HG03460 (cell line): ENCODE measurements around the gene SPC25.
"Not testable (repeated sequence)": the region's sequence is repeated elsewhere in the genome, so short reads cannot be mapped to it uniquely, and the experiment has no call there.

ENCODE experiments used
- ATAC-seq: cut with Tn5 transposase; IDR thresholded peaks from one replicate; pipeline ENCODE4 v1.9.1; 2021; ENCODE audit not compliant: unreplicated experiment

Gene SPC25

GRCh38 chr2:168904358-168904757, 14.1 kb upstream of the SPC25 start:
- ATAC-seq = no peak

DNA sequence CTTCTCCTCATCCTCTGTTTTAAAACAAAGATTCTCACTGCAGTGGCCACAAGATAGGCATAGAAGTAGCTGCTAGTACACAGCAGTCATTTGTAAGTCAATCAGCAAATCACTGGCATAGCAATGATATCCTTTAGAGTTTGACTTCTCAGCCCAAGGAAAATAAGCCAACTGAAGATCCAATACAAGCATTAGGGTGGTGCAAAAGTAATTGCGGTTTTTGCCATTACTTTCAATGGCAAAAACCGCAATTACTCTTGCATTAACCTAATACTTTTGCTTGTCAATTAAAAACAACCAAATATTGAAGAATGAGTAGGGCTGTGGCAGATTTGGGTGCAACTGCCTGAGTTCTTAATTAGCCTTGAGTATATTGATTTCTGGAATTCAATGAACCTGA, 13.7 kb upstream of the SPC25 start:
- no peak for ATAC-seq

DNA sequence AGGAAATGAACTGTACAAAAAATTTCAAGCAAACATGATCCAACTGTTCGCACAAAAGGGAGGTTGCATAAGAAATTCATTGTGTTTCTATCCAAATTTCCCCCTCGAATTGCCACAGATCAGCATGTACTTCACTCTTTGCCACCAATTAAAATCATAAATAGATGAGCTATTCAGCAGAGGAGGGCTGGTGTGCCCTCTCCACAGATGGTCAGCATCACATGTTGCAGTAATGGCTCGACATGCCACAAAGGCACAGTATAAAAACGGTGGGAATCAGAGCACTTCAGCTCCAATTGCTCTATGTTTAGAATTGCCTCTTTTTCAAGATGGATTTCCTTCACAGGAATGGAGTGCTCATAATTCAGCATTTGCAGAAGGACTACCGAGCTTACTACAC, 10.8 kb upstream of the SPC25 start, which contains the start of gene G6PC2:
TSS of gene G6PC2 (plus strand) at position 289 of the 400 bp plus-strand sequence. CDS start at position 330, 41 bp downstream.
- ATAC-seq = no peak

GRCh38 chr2:168897449-168897848, 7.2 kb upstream of the SPC25 start:
- no peak for ATAC-seq

GRCh38 chr2:168896783-168897182, 6.6 kb upstream of the SPC25 start:
- ATAC-seq = no peak

DNA sequence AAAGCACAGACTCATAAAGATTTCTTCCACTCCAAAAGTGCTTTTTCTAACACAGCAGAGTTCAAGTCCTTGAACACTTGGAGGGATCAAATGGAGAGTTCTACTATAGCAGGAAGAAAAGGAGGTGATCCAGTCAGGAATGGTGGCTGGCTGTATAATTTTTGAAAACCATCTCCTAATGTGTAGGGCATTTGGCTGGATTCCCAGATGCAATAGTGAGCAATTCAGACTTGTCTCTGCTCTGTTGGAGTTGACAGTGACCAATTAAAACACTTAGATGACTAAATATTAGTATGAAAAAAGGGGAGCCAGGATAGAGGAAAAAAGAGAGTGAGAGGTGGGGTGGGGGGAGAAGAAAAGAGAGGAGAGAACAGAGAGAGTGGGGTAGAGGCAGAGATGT, 5.5 kb upstream of the SPC25 start:
- no peak for ATAC-seq

- no peak for ATAC-seq
These were observed 4.5 kb upstream of the SPC25 start for GRCh38 chr2:168894720-168895119.

DNA sequence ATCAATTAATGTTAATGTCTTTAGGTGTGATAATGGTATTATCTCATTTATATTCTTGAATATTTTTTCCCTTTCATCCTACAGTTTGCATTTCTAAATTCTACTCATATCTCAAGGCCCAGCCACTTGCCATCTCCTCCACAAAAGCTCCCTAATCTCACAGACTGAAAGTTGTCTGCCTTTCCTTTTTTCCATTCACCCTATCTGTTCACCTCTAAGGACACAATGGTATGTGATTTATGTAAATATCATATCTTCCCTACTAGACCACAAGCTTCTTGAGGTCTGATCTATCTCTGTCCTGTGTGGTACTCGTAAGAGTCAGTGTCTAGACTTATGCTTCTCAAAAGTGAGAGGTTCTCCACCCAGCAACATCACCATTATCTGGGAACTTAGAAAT, 3.9 kb upstream of the SPC25 start:
- ATAC-seq = no peak

GRCh38 chr2:168892327-168892726, 2.1 kb upstream of the SPC25 start:
- no peak for ATAC-seq

DNA sequence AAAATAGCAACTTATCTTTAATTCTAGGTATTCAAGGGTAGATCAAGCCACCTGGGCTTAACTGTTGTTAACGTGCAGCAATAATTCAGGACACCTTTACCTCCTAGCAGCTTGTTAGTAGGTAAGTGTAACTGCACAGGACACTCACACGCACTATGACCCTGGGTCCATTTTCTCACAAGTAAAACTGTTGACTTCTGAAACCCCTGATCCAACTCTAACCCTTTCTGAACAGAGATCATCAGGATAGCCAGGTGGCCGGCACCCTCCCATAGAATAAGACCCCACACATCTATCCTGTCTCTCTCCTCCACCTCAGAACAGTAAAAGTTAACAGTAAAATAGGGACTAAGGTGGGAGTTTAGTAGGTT, 610 bp downstream of the SPC25 start:
- ATAC-seq = no peak

DNA sequence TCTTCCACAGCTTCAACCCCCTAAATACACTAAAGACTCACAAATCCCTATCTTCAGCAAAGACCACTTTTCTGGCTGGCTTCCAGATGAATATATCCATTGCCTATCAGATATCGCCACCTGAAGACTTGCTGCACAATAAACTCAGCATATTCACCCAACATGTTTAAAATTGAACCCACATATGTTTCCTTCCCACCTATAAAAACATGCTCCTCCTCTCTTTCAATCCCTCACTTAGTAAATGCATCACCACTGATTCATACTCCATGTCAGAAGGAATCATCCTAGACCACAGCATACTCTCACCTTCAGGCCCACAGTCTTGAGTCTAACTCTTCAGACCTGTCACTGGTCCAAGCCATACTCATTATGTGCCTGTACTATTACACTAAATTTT, 5.3 kb downstream of the SPC25 start:
- no peak for ATAC-seq

DNA sequence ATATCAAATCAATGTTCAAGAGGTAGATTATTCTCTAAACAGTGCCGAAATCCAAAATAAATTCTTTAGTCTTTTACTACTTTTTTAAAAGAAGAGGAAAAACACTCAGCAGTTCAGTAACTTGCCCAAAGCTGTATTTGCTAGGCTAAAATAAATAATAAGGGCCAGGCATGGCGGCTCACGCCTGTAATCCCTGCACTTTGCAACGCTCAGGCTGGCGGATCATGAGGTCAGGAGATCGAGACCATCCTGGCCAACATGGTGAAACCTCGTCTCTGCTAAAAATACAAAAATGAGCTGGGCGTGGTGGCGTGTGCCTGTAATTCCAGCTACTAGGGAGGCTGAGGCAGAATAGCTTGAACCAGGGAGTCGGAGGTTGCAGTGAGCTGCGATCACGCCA, 8.1 kb downstream of the SPC25 start:
- not testable (repeated sequence) for ATAC-seq

DNA sequence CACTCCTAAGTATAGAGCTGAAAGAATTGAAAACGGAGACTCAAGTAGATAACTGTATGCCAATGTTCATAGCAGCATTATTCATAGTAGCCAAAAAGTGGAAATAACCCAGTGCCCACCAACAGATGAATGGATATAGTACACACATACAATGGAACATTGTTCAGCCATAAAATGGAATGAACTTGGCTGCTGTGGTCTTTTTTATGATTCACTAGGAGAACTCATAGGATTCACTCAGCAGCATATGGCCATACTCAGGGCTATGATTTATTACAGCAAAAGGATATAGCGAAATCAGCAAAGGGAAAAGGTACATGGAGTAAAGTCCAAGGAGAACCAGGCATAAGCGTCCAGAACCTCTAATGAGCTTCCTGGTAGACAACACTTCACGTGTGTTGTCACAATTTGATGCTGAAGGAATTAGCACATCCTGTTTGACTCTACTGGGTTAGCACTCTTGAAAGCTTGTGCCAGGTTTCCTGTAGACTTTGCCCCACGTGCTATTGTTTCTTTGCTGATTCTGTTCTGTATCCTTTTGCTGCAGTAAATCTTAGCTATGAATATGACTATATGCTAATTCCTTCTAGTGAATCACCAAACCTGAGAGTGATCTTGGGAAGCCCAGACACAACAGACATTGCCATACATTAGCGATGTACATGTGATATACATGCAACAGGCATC, 15.7 kb downstream of the SPC25 start:
- no peak for ATAC-seq

GRCh38 chr2:168870824-168871223, 19.4 kb downstream of the SPC25 start:
- not testable (repeated sequence) for ATAC-seq

GRCh38 chr2:168870369-168870768, 19.9 kb downstream of the SPC25 start:
- ATAC-seq = not testable (repeated sequence)

GRCh38 chr2:168867164-168867563, 23.1 kb downstream of the SPC25 start:
- ATAC-seq = not testable (repeated sequence)

GRCh38 chr2:168858146-168858545, 32.1 kb downstream of the SPC25 start:
- ATAC-seq = no peak

DNA sequence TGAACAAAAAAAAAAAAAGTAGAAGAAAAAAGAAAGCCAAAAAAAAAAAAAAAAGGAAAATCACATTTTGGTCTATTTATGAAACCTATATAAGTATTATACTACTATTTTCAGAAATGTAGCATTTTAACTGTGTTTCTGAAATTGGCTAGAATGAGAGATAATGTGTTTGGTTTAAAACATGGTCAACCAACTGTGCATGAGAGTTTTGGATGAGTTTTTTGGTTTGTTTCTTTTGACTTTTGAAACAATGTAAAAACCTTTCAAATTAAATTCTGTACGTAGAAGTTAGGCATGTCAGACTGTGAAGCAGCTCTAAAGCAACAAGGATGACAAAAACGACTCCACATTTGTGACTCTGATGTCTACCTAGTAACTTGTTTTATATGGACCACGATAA, 34.6 kb downstream of the SPC25 start:
- no peak for ATAC-seq

GRCh38 chr2:168854651-168855050, 35.6 kb downstream of the SPC25 start:
- no peak for ATAC-seq

GRCh38 chr2:168853471-168853870, 36.8 kb downstream of the SPC25 start:
- no peak for ATAC-seq

DNA sequence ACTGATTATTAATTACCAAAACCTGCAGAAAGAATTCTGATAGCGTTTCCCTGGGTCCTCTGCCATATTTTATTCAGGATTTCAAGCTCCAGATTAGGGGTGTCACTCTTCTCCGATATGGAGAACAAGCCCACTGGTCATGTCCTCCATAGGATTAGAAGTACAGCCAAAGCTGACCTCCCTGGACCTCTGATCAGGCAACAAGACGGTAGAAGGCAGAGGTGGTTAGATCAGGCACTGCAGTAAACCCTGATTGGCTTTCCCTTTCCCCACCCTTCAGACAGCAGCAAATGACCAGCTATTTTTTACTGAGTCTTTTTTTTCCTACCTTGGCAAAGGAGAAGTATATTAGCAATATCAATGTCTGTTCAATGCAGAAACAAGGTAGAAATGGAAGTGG, 37.7 kb downstream of the SPC25 start:
- no peak for ATAC-seq

GRCh38 chr2:168851674-168852320, 38.4 kb downstream of the SPC25 start:
- ATAC-seq = no peak

GRCh38 chr2:168850846-168851245, 39.4 kb downstream of the SPC25 start:
- no peak for ATAC-seq
